SW 1271 (cell line): Measurements from ENCODE around the gene SFRP4.
A peak's percentile ranks its signal among the peaks of the same experiment; 100 is the strongest.

Source experiments
- DNase-seq, 2 experiments: peaks; one replicate each; lab custom pipeline; 2025; lab: John Stamatoyannopoulos, UW

SFRP4 gene

DNA sequence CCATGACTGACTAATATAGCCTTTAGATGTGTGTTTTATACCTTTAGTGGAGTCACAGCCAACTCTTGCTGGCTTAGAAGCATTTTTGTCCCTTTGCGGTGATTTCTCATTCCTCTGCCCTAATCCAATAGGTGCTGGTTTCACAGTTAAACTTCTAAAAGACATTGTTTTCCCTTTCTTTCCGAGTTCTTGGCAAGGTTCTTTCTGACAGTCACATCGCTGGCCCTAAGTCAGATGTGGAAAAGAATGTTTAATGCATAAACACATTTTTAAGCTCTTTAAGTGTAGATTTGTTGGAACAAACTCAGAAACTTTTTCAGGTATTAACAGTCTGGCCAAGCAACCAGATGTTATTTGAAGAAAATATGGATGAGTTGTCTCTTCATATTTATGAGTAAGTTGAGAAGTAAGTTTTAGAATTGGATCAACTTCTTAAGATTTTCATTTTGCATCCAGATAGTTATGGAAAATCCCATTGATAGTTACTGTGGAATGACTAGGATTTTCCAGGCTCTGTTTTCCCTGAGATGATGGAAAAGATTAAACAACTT lies 7.9 kb upstream of the SFRP4 start:
- DNase-seq, result no peak

DNA sequence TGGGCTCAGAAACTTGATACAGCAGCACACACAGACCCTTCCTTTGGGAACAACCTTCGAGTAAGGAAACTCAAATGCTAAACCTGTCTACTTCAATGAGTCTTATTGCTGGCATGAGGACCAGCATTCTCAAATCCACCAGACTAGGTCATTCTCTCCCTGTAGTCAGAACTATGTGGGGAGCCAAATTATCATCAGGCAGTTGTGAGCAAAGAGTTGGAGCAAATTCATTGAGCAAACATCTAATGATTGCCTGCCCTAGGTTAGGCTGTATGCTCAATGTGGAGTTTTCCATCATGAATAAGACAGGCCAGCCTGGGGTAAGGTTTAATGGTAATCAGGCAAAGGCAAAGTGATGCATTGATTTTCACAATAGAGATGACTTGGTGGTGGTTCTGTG lies 7.4 kb upstream of the SFRP4 start:
- DNase-seq, result no peak

DNA sequence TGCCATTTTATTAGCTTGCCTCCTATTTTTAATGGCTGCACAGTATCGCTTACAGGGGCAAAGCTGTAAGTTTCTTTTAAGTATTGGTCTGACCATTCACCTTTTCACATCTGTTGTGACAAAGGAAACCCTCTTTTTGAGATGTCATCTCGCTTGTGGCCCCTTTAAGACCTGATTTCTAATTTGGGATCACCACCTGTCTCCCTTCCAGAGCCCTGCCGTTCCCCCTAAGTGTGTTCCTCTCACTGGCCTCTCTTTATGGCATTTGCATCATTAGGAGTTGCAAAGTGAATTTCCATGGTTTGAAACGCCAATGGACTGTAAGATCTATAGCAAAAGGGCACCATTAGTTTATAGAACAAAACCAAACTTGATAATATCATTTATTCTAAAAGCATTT lies 5.3 kb upstream of the SFRP4 start:
- DNase-seq, result no peak

DNA sequence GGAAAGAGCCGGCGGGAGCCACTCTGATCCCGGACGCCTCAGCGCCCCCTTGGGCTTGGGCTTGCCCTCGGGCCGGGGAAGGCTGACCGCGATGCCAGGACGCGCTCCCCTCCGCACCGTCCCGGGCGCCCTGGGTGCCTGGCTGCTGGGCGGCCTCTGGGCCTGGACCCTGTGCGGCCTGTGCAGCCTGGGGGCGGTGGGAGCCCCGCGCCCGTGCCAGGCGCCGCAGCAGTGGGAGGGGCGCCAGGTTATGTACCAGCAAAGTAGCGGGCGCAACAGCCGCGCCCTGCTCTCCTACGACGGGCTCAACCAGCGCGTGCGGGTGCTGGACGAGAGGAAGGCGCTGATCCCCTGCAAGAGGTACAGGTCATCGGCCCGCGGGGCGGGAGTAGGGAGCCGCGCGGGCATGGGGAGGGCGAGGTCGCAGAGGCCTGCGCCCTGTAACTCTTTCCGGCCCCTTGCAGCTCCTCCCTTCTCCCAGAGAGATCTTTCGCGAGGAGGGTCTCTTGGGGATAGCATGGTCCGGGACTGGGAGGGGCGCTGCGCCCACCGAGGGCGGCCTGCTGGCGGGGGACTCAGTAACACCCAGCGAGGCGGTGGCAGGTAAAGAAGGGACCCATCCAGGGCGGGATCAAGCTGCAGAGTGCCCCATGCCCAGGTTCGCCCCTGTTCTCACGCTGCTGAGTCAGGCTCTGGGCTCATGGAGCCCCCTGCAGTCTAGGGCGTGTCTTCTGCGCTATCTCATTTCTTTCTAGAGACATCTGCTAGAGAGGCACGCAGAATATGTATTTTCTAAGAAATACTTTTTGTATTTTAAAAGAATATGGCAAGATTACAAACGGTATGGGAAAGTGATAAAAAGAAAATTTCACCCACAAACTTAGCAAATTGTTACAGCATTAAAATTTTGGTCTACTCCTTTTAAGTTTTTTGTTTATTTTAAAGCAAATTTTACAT lies 4.5 kb upstream of the SFRP4 start:
- peak; percentile 10 to 58 for DNase-seq

DNA sequence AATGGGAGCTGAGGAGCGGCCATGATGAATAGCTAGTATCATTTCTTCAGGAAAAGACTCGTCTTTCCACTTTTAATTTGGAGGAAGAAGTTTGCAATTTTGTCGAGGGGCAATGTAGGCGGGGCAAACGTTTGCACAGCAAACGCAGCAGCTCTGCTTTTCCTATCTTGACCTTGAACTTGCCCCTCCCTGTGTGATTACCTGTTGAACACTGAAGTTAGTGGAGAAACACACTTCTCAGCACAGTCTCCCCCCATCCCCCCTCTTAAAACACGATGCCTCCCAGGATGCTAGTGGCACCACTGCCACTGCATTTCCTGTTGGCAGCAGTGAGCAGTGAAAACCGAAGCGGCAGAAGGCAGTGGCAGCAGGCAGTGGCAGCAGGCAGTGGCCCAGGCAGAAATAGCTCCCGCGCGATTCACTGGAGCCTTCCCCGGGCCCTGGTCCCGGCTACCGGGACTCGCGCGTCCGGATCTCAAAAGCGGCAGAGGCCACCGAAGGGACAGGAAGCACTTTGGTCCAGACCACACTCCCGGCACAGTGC lies 3.8 kb upstream of the SFRP4 start, which contains the start of gene EPDR1:
Gene EPDR1, plus strand, starts transcription at position 336 of the 544 bp plus-strand sequence. CDS start 300 bp downstream, outside the sequence.
- peak; percentile 58 to 86 for DNase-seq

DNA sequence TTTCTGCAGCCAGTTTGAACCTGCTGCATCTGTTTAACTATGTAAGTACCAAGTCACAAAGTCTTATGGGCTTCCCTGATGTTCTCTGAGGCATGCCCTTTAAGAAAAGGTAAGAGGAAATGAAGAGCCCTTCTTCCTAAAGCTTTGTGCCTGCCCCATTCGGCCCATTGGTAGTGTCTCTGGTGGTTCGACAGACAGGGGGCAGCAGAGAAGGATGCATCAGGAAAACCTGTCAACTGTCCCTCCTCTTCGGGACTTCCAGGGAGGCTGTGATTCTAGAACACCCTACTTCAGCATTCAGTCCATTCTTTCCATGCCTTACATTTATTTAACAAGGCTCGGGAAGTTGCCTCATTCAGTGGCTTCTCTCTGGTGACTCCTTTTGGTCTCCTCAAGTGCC lies 1.9 kb upstream of the SFRP4 start:
- no peak for DNase-seq

DNA sequence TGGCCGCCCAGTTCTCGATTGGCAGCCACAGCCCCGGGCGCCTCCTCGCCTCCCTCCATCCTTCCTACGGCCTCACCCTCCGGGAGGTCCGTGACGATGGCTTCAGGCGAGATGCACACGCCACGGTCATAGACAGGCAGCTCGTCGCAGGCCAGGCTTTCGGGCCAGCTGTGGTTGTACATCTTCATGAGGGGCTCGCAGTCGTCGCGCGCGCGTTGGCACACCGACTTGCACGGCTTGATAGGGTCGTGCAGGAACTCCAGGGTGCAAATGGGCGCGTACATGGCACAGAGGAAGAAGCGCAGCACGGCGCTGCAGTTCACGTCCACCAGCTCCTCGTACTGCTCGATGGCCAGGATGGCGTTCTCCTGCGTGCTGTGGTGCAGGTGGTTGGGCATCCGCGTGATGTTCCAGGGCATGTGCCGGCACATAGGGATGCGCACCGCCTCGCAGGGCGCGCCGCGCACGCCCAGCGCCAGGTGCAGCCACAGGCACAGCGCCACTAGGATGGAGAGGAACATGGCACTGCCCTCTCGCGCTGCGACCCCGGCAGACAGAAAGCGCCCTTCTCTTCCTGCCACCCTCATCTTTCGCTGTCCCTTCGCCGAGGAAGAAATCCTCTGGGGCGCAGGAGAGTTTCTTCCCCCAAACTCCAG lies 472 bp downstream of the SFRP4 start:
- DNase-seq, result no peak

DNA sequence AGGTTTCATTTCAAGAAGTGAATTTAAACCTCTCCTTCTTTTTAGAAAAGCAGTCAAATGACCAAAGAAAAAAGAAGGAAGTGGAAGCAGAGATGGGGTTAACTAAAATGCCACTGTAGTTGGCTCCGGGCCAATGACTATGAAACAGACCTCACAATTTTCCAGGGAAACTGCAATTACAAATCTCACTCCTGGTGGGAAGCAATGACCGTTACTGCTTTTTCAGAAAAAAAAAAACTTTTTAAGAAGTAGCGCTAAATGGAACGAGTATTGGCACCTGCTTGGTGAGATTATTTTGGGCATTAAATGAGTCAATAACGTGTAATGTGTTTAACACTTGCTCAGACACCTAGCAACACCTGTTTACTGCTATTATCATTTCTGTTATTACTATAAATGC lies 1.2 kb downstream of the SFRP4 start:
- DNase-seq, result no peak

DNA sequence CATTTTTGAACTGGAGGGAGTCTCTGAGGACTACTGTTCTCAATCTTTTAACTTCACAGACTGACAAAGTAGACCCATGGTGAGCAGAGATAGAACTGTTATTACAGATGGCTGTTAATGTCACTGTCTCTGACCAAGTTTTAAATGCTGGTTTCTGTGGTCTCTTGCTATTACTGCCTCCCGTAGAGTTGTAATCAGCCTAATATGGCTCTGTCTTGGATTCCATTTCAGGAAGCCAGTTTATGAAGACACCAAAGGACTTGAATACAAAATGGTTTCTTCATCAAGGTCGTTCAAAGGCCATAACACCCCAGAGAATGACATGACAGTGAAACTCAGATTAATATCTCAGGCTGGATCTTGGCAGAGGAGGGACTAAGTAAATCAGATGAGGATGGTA lies 3.9 kb downstream of the SFRP4 start:
- no peak for DNase-seq

DNA sequence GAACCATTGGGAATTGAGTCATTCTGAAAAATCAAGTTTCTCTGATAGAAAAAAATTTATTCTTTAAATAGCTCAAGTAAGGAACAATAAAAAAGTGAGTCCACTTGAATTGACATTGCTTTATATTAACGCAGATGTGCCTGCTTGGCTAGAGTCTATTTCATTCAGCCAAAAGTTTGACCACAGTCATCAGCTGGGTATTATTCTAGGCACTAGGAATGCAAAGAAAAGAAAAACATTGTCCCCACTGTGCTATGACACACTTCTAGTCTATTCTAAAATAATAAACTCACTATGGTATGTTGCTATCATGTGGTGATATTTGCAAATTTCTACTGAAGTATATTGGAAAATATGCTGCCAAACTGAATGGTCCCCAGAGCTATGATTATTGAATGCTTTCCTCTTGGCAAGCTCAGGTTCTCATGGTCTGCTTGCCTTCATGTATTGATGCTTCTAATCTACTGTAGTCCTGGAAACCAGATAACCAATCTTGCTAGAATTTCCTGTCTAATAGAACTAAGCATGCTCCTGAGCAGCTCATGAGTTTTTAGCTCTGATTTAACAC lies 8.3 kb downstream of the SFRP4 start:
- DNase-seq, result no peak

DNA sequence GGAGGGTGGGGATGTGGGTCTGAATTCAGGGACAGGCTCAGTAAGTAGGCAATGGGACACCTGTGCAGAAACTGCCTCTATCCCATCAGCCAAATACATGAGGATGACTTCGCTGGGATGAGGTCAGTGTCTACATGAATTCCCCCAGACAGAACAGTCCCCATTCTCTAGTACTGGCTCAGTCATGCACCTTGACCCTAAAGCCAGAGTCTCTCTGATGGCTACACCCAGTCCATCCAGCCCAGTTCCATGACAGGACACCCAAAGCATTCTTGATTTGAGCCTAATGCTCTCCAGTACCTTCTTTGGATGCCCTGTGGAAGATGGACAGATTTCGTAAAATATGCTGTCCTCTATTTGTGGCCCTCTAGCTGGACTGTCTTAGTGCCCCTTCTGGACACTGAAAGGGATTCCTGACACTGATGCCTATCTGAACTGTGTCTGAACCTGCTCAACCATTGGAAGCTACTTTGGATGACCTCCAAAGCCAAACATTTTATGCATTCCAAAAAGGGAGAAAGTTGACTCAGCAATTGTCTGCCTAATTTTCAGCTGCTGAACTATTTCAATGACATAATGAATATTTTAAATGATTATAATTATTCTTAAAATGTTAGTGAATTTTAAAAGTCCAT lies 14.6 kb downstream of the SFRP4 start:
- peak in 1 of 2 experiments; percentile 32 for DNase-seq

DNA sequence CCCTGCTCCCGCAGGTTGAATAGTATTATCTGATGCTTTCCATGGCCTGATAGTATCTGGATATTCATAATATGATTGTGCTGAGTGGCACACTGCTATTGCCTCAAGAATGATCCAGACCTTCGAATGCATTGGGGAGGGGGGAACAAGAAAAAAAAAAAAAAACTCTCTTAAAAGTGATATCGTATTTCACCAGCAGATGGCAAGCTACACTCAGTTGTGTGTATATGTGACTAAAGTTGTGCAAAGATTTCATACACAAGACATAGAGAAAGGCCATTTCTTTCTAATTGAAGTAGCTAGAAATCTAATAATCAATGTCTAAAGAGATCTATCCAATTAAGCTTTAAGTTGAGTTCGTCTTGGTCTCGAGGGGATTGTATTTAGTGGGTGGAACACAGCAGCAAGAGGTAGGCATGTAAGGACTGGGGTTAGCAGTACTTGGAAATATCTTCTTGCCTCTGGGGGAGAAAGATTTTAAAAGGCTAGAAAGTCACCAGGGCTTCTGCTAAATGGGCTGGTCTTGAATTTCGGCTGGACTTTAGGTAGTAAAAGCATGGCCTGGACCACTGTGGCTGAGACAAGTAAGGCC lies 15.3 kb downstream of the SFRP4 start:
- DNase-seq, result peak in 1 of 2 experiments; percentile 46

DNA sequence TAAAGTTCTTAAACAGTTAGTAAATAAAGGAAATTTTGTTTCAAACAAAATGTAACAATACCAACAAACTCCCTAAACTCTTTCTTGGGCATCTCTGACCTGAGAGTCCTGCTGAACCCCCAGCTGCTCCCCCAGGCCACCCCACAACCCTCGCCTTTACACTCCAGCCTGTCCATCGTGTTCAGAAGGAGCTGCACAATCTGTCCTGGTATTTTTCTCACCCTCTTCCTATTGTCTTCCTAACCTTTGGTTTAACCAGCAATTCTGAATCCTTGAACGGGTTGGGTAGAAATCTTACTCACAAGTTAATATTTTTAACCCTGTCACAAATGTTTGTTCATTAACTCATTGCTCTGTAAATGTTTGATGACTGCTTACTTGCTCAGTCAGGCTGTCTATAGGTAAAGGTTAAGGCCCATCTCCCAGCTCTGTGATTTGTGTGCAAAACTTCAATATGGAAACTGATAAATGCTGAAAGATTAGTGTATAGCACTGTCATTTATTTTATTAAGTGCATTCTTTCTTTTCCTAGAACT lies 16.8 kb downstream of the SFRP4 start:
- DNase-seq, result no peak

DNA sequence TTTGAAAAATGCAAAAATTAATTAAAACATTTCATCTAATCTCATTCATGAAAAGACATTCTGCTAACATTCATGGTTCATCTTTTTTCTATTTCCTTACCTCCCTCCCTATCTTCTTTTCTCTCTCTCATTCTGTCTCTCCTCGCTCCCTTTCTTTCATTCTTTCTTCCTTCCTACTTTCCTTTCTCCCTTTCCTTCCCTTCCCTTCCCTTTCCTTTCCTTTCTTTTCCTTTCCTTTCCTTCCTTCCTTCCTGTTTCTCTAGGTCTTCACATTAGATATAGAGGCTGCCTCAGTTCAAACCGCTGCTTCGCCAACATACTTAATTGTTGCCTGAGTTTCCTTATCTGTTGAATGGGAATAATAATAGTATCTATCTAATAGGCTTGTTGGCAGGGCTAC lies 21.9 kb downstream of the SFRP4 start:
- no peak for DNase-seq

DNA sequence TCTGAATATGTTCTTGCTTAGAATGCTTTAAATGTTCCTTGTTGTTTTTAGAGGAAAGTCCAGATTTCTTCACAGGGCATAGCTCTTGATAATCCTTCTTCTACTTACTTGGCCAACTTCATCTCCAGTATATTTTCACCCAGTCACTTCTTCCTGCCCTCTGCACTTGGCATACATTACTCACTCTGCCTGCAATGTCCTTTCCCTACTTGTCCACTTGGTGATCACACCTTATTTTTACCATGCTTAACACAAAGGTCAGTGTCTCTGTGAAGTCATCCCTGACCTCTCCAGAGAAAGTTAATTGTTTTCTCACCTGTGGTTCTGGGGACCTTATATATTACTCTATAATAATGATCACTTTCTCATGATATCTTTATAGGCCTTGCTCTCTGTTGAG lies 23.3 kb downstream of the SFRP4 start:
- no peak for DNase-seq

DNA sequence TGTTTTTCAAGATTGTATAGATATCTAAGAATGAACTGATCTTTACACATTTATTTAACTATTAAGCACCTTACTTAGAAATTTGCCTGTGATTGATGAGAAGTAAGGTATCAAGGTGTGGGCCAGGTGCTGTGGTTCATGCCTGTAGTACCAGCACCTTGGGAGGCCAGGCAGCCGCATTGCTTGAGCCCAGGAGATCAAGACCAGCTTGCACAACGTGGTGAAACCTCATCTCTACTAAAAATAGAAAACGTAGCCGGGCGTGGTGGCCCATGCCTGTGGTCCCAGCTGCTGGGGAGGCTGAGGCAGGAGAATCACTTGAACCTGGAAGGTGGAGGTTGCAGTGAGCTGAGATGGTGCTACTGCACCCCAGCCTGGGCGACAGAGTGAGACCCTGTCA lies 34.5 kb downstream of the SFRP4 start:
- no peak for DNase-seq
